ENCODE data around the gene DCLK1. TPM values are rescaled to one million over a fixed set of nuclear protein-coding genes. Genes with fewer than 3 reads are reported as not detected.

Gene DCLK1
- total and polyA plus RNA-seq, 4 donors: 0.04 to 0.56 (median 0.20) TPM

- TF ChIP-seq FOXA2 (IDR thresholded peaks at IDR 0.05) (no peak), SP1 (IDR thresholded peaks at IDR 0.05) (no peak), ZBTB33 (IDR thresholded peaks at IDR 0.05) (no peak), ATF3 (IDR thresholded peaks at IDR 0.05) (no peak), JUND (IDR thresholded peaks at IDR 0.05) (no peak), MAX (IDR thresholded peaks at IDR 0.05) (no peak), RXRA (IDR thresholded peaks at IDR 0.05) (no peak), HNF4G (IDR thresholded peaks at IDR 0.05) (no peak), GABPA (IDR thresholded peaks at IDR 0.05 in 1 of 2, conservative IDR thresholded peaks at IDR 0.05 in 1 of 2) (no peak), REST (IDR thresholded peaks at IDR 0.05) (no peak), CTCF (IDR thresholded peaks at IDR 0.05; ENCODE audit: low read depth, low read length, missing input control) (no peak), YY1 (IDR thresholded peaks at IDR 0.05) (no peak), RAD21 (IDR thresholded peaks at IDR 0.05) (no peak), NR2F2 (IDR thresholded peaks at IDR 0.05) (no peak), TAF1 (conservative IDR thresholded peaks at IDR 0.05) (no peak), EGR1 (IDR thresholded peaks at IDR 0.05; ENCODE audit: low read depth in 2 of 2) (no peak), HNF4A (conservative IDR thresholded peaks at IDR 0.05) (no peak), FOXA1 (IDR thresholded peaks at IDR 0.05) (no peak)
- Histone ChIP-seq H3K4me3 (ENCODE audit: low read depth in 1 of 3, low read length in 3 of 3) (no peak overlapping the region), H3K9ac (ENCODE audit: low read depth in 1 of 2, low read length in 2 of 2) (no peak overlapping the region), H3K27ac (ENCODE audit: low read depth in 1 of 2, low read length in 2 of 2) (no peak overlapping the region), H3K9me3 (ENCODE audit: control insufficient read depth in 4 of 4, low read length in 3 of 4) (peaks cover 0 to 2% (median 0%) of the 10 kb centered on the region in 4 donors), H3K4me1 (ENCODE audit: control insufficient read depth in 4 of 4, insufficient read depth in 4 of 4, low read length in 3 of 4) (peaks cover 0 to 5% (median 1%) of the 10 kb centered on the region in 4 donors), H3K27me3 (ENCODE audit: control insufficient read depth in 4 of 4, insufficient read depth in 4 of 4, low read length in 3 of 4) (peaks cover 0 to 12% (median 3%) of the 10 kb centered on the region in 4 donors), H3K36me3 (ENCODE audit: control insufficient read depth in 4 of 4, insufficient read depth in 3 of 4, low read depth in 1 of 4, low read length in 3 of 4) (no peaks in the 10 kb centered on the region)
- no peak for DNase-seq (ENCODE audit: low spot score)
- 59% methylated on average over 5 of the region's 5 CpGs for WGBS
These were observed 2.9 kb upstream of the DCLK1 start for GRCh38 chr13:36133950-36134626.
